RWPE2 (cell line): ENCODE results near the gene OSGEP.

Source experiments
- ATAC-seq: fragments of 200-7000 bp; cut with Tn5 transposase; 3 replicates; pipeline ENCODE4 v1.9.1; 2021; ENCODE audit warnings: low read depth
- DNase-seq: peaks from one replicate; pipeline ENCODE4 v3.0.0-alpha.2; 2020; ENCODE audit warnings: low spot score
- H3K27ac ChIP-seq: fragments of 450-650 bp; 2 replicates; pipeline ENCODE4 v1.5.1; 2017; ENCODE audit warnings: mild to moderate bottlenecking; ENCODE audit not compliant: poor library complexity, severe bottlenecking
- H3K27me3 ChIP-seq: fragments of 250-450 bp; sonication (Bioruptor Pico); 2 replicates; pipeline ENCODE4 v1.5.1; 2021; ENCODE audit warnings: mild to moderate bottlenecking, moderate library complexity; ENCODE audit not compliant: insufficient read depth, poor library complexity, severe bottlenecking
- H3K36me3 ChIP-seq: fragments of 250-450 bp; sonication (Bioruptor Pico); 2 replicates; pipeline ENCODE4 v1.5.1; 2020; ENCODE audit warnings: low read depth, mild to moderate bottlenecking, moderate library complexity
- H3K4me1 ChIP-seq: fragments of 250-450 bp; sonication (Bioruptor Pico); 2 replicates; pipeline ENCODE4 v1.5.1; 2021; ENCODE audit warnings: mild to moderate bottlenecking, moderate library complexity; ENCODE audit not compliant: insufficient read depth, poor library complexity, severe bottlenecking
- H3K4me3 ChIP-seq: fragments of 250-450 bp; sonication (Bioruptor Pico); 2 replicates; pipeline ENCODE4 v1.5.1; 2021; ENCODE audit warnings: mild to moderate bottlenecking, moderate library complexity; ENCODE audit not compliant: severe bottlenecking
- H3K9me3 ChIP-seq: fragments of 250-450 bp; sonication (Bioruptor Pico); 2 replicates; pipeline ENCODE4 v1.5.1; 2021; ENCODE audit warnings: mild to moderate bottlenecking, moderate library complexity; ENCODE audit not compliant: severe bottlenecking
- CTCF ChIP-seq: fragments of 450-650 bp; IDR thresholded peaks from one replicate; pipeline ENCODE4 v1.5.1; 2017; ENCODE audit warnings: mild to moderate bottlenecking, moderate library complexity; ENCODE audit not compliant: poor library complexity, severe bottlenecking

The OSGEP gene

GRCh38 chr14:20470603-20470901 lies 15.9 kb upstream of the OSGEP start:
- ATAC-seq (0 out of 3 replicates have a peak, but pooled peaks have one; percentile 5), DNase-seq (no peak)
- Histone ChIP-seq H3K27ac (peak overlapping the region; percentile 86), H3K36me3 (peaks cover 43% of the 10 kb centered on the region), H3K27me3 (no peaks in the 10 kb centered on the region), H3K9me3 (no peaks in the 10 kb centered on the region), H3K4me1 (peaks cover 8% of the 10 kb centered on the region), H3K4me3 (peak overlapping the region; percentile 70)
- no peak for TF ChIP-seq CTCF

- Histone ChIP-seq H3K27ac (peak overlapping the region; percentile 86), H3K27me3 (no peaks in the 10 kb centered on the region), H3K4me1 (peaks cover 8% of the 10 kb centered on the region), H3K4me3 (peak overlapping the region; percentile 70), H3K36me3 (peaks cover 38% of the 10 kb centered on the region), H3K9me3 (no peaks in the 10 kb centered on the region)
- DNase-seq (no peak), ATAC-seq (peak; percentile 76)
- no peak for TF ChIP-seq CTCF
These were observed 15.4 kb upstream of the OSGEP start for GRCh38 chr14:20469890-20470602.

GRCh38 chr14:20469242-20469889 lies 14.8 kb upstream of the OSGEP start, which contains the start of gene PNP:
Gene PNP (plus strand): TSS chr14:20469406. CDS start chr14:20469525, 119 bp downstream.
- H3K27ac ChIP-seq = peak within 1 kb of the TSS; percentile 86

GRCh38 chr14:20468764-20469241 lies 14.2 kb upstream of the OSGEP start:
- Histone ChIP-seq H3K36me3 (peaks cover 26% of the 10 kb centered on the region), H3K27me3 (no peaks in the 10 kb centered on the region), H3K4me3 (peak overlapping the region; percentile 70), H3K4me1 (peaks cover 8% of the 10 kb centered on the region), H3K27ac (peak overlapping the region; percentile 86), H3K9me3 (no peaks in the 10 kb centered on the region)
- TF ChIP-seq CTCF = no peak
- ATAC-seq = no peak; the same call in 2 of the 3 replicates
- no peak for DNase-seq

More at GRCh38 chr14:20469242-20469889, 14.8 kb upstream of the OSGEP start, which contains the start of gene PNP:
- Histone ChIP-seq H3K4me1 (peaks cover 8% of the 10 kb centered on the region), H3K36me3 (peaks cover 31% of the 10 kb centered on the region), H3K27me3 (no peaks in the 10 kb centered on the region), H3K4me3 (peak within 1 kb of the TSS; percentile 70), H3K9me3 (no peaks in the 10 kb centered on the region)
- TF ChIP-seq CTCF = no peak
- peak; percentile 95 for DNase-seq
- peak; percentile 92 for ATAC-seq
